HG02884 (cell line): ENCODE data around the gene ATAD3C.
A peak's percentile ranks its signal among the peaks of the same experiment; 100 is the strongest.
"Not testable (repeated sequence)": the region's sequence is repeated elsewhere in the genome, so short reads cannot be mapped to it uniquely, and the experiment has no call there.

ENCODE experiments used
- ATAC-seq: cut with Tn5 transposase; IDR thresholded peaks from one replicate; pipeline ENCODE4 v1.9.1; 2021; ENCODE audit warnings: mild to moderate bottlenecking, moderate library complexity; ENCODE audit not compliant: unreplicated experiment

Gene ATAD3C

DNA sequence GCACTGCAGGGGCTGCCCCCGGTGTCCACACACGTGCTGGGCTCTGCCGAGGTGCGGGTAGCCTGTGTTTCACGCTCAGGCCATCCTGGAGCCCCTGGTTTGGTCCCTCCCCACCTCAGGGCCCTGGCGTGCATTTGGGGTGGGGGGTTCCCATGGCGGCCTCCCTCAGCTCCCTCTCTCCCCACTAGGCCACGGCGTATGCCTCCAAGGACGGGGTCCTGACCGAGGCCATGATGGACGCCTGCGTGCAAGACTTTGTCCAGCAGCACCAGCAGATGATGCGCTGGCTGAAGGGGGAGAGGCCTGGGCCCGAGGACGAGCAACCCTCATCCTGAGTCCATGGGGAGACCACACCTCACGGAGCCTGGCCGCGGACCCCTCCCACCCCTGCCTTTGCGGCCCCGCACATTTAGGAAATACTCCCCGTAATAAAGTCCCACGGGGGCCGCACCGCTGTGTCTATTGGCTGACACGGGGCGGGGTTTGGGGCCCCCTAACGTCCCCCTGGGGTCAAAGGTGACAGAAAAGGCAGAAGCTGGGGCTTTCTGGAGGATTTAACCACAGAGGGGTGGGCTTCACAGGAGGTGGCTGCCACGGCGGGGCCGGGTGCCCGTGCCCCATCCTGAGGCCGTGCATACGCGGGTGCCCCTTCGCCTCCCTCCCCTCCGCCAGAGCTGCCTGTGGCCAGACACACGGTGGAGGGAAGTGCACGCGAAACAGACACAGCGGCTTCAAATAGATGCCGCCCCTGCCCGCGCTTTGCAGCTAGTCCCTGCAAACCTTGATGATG, 18.9 kb downstream of the ATAD3C start:
- not testable (repeated sequence) for ATAC-seq

DNA sequence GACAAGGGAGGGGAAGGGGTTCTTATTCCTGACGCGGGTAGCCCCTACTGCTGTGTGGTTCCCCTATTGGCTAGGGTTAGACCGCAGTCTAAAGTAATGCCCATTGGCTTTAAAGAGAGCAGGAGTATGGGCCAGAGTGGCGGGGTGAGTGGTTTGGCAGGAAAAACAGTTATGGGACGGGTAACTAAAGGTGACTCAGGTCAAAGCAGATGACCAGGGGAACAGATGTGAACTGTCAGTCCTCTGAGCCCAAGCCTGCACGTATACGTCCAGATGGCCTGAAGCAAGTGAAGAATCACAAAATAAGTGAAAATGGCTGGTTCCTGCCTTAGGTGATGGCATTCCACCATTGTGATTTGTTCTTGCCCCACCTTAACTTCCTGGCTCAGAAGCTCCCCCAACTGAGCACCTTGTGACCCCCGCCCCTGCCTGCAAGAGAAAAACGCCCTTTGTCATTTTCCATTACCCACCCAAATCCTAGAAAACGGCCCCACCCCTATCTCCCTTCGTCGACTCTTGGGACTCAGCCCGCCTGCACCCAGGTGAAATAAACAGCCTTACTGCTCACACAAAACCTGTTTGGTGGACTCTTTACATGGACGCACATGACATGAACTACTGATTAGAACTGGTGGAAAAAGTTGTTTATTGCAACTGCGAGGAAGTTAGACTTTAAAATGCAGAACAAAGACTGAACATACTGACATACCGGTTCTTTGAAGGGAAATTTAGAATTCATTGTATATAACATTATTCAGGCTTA, 21.3 kb downstream of the ATAD3C start:
- no peak for ATAC-seq

DNA sequence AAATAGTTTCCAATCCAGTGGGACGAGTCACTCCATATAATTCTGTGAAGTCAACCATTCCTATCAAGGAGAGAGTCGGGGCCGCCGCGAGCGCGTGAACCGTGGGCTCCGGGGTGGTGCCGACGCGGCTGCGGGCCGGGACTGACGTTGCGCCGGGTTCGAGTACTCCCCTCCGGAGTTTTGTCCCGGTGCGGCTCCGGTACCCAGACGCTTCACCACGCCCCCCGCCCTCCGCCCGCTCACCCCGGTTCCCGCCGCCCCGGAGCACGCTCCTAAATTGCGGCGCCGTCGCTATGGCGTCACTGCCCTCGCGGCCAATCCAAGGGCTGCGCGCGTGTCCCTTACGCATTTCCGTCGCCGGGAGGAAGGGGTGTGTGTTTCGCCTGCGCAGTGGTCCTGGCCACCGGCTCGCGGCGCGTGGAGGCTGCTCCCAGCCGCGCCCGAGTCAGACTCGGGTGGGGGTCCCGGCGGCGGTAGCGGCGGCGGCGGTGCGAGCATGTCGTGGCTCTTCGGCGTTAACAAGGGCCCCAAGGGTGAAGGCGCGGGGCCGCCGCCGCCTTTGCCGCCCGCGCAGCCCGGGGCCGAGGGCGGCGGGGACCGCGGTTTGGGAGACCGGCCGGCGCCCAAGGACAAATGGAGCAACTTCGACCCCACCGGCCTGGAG, 22.0 kb downstream of the ATAD3C start, which contains the start of gene ATAD3B:
TSS of gene ATAD3B (plus strand) at position 377 of the 664 bp plus-strand sequence. CDS start at position 497, 120 bp downstream.
- peak; percentile 80 for ATAC-seq

DNA sequence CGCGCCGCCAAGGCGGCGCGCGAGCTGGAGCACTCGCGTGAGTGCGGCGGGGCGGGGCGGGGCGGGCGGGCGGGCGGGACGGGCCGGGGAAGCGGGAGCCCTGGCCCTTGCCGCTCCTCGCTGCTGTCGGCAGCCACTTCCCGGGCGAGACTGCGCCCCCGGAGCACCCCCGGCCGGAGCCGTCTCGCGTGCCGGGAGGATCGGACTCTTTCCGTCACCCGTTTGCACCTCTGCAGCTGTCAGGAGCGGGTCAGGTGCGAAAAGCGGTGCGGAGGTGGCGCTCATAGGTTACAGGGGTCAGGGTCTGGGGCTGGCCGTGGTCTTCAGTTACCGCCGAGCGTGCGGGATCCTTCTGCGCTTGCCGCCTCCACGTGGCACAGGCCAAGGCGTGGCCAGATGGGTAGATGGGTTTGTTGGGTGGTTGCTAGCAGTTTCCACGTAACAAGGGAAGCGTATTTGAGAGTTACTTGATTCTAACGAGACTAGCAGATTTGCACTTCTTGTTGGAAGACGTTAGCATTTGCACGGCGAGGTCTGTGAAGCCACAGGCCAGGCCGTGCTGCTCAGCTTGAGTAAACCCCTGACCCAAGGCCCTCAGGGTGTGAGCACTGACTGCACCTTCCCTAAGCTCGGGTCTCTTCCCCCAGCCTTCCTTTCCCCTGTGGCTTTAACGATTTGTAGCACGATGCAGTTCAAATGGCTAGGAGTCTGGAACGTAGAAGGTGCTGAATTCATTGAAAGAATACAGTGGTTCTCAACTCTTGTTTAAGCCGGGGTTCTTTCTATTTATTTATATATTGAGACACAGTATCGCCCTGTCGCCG, 22.8 kb downstream of the ATAD3C start:
- not testable (repeated sequence) for ATAC-seq

DNA sequence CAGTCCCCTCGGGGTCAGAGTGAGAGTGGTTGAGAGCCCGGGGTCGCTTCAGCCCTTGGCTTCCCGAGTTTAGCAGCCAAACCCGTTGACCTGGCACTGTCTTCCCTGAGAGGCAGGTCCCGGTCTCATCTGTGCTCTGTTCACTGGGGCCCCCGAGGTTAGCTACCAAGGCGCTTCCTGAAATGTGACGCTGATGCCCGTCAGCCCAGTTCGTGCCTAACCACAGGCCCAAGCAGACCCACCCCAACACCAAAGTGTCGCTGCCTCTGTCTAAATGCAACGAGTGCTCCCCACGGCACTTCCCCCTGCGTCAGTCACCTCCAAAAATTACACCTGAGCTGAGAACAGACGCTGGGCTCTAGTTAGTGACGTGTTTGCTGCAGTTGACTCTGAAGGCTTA, 26.5 kb downstream of the ATAD3C start:
- not testable (repeated sequence) for ATAC-seq

DNA sequence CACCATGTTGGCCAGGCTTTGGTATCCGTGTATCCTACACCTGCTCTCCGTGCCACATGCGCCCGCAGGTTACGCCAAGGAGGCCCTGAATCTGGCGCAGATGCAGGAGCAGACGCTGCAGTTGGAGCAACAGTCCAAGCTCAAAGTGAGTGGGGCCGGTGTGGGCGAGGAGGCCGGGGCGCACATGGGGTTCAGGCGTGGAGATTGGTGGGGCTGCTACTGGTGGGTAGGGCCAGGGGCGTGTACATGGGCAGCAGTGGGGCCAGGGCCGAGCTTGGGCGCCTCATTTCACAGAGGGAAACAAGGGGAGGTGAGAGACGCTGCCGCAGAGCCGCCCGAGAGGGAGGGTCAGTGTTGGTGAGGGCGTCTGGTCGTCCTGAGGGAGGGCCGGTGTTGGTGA, 27.7 kb downstream of the ATAD3C start:
- ATAC-seq = no peak

DNA sequence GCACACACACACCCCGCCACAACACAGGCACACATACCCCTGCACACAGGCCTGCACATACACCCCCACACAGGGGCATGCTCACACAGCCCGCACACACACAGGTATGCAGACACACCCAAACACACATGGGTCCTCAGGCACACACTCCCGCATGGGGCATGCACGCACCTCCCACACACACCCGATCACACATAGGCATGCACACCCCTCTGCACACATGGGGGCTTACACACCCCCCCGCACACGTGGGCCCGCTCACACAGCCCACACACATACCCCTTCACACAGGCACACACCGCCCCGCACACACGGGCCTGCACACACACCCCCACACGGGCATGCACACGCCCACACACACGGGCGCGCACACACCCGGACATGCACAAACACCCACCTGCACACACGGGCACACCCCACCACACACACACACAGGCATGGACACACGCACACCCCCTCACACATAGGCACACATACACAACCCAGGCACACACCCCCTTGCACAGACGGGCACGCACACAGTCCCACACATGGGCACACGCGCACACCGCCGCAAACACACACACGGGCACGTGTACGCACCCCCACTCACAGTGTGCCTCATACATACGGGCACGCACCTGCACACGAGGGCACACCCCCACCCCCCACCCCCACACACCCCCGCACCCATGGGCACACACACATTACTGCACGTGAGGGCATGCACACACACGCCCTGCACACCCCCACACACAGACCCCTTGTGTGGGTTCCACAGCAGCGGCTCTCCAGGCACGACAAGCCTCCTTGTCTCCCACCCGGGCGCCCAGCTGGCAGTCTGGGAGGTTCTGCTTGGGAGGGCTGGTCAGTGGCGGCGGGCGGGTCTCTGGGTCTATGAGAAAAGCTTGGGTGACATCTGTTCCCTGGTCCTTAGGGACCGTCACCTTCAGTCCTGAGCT, 30.3 kb downstream of the ATAD3C start:
- no peak for ATAC-seq

DNA sequence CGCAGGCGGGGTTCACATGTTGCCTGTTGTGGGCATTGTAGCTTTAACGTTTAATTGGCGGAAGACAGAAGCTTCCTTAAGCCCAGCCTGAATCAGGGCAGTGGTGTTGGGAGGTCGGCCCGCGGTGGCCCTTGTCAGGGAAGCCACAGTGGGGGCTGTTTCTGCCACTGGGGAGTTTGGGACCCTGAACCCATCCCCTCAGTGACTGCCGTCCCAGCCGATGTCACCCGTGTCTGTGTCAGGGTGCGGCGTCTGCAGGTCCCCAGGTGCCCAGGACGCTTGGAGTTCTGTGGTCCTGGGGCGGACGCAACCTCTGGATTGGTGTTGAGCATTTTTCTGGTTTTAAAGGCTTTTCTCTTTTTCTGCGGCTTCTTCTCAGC, 31.0 kb downstream of the ATAD3C start:
- ATAC-seq = not testable (repeated sequence)

DNA sequence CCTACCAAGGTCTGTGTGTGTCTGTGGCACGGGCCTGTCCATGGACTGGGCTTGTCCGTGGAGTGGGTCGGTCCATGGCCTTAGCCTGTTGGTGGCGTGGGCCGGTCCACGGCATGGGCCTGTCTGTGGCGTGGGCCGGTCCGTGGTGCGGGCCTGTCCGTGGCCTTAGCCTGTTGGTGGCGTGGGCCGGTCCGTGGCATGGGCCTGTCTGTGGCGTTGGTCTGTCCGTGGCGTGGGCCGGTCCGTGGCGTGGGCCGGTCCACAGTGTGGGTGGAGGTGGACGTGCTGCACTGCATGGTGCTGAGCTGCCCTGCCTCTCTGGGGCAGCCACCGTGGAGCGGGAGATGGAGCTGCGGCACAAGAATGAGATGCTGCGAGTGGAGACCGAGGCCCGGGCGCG, 32.3 kb downstream of the ATAD3C start:
- not testable (repeated sequence) for ATAC-seq

DNA sequence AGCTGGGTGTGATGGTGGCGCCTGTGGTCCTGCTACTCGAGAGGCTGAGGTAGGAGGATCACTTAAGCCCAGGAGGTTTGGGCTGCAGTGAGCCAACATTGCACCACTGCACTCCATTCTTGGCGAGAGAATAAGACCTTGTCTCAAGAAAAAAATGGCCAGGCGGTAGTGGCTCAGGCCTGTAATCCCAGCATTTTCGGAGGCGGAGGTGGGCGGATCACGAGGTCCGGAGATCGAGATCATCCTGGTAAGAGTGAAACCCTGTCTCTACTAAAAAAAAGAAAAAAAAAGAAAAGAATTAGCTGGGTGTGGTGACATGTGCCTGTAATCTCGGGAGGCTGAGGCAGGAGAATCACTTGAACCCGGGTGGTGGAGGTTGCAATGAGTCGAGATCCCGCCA, 33.4 kb downstream of the ATAD3C start:
- ATAC-seq = no peak

DNA sequence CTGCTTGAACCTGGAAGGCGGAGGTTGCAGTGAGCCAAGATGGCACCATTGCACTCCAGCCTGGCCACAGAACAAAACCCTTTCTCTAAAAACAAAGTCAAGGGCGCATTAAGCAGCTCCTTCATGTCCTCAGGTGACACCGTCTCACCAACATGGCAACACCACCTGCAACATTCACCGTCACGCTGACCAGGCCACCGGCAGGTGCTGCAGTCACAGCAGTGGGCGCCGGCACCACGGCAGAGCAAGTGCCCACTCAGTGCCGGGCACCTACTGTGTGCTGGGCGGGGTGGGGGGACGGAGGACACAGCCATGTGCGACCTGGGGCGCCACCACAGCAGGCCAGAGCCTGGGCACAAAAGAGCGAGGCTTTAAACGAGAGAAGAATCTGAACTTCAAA, 34.2 kb downstream of the ATAD3C start:
- no peak for ATAC-seq

DNA sequence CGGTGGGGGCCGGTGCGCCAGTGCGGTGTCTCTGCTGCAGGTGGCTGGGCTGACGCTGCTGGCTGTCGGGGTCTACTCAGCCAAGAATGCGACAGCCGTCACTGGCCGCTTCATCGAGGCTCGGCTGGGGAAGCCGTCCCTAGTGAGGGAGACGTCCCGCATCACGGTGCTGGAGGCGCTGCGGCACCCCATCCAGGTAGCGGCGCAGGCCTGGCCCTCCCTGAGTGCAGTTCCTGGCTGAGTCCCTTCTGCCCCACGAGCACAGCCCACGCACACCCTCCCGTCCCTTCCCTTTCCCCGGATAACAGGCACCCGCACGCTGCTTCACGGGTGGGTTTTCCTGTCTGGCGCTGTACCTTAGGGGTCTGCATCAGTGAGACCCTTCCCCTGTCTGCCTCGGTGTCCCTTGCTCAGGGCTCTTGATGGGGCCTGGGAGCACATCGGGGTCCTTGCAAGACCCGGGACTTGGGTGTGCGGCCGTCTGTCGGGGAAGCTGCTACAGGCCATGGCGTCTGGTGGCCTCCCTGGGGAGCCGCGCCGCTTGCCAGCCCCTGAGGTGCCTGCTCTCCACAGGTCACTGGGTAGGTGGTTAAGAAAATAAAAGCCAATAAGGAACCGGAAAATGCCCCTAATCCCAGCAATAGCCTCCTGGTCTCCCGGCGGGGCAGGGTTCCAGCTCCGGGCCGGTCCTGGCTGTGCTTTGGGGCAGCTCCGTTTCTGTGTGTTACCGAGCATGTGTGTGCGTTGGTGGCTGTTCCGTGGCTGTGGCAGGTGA, 35.7 kb downstream of the ATAD3C start:
- not testable (repeated sequence) for ATAC-seq

DNA sequence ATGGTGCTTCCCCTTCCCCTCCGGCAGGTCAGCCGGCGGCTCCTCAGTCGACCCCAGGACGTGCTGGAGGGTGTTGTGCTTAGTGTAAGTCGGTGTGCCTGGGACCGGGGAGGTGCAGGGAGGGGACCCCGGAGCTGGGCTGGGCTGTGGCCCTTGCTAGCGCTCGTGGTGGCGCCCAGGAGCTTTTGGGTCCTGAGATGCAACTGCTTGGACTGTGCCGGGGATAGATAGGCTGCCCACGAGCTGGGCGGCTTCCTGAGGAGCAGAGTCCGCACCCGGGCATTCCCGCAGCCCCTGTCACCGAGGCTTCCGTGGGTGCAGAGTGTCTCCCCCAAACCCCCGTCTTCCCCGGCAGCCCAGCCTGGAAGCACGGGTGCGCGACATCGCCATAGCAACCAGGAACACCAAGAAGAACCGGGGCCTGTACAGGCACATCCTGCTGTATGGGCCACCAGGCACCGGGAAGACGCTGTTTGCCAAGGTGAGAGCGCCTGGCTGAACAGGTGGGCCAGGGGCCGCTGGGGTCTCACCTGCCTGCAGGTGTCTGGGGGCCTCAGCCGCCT, 36.3 kb downstream of the ATAD3C start:
- ATAC-seq = not testable (repeated sequence)

DNA sequence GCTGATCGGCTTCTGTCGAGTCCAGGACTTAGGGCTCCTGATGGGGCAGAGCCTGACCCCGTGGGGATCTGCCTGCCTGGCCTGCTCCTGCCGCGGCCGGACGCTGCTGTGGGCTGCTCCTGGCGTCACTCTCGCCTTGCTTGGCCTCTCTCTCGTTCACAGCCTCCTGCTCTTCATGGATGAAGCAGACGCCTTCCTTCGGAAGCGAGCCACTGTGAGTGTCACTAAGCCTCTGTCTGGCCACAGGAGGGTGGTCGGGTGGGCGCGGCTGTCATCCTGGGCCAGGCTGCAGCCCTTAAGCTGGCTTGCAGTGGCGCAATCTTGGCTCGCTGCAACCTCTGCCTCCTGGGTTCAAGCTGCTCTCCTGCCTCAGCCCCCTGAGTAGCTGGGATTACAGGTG, 38.2 kb downstream of the ATAD3C start:
- no peak for ATAC-seq

DNA sequence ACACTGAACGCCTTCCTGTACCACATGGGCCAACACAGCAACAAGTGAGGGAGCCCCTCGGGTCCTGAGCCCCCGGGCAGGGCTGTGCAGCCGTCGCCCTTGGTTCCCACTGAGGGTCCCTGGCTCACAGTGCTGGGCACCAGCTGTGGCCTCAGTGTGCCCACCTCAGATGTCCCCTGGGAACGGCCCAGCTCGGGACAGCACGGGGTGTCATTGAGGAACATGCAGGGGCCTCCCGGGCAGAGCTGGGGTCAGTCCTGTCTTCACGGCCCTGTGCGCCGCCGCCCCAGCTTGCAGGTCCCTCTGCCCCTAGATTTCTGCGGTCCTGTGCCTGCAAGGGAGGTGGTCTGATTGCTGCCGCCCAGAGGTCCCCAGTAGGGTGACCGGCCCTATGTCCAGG, 39.7 kb downstream of the ATAD3C start:
- ATAC-seq = no peak

DNA sequence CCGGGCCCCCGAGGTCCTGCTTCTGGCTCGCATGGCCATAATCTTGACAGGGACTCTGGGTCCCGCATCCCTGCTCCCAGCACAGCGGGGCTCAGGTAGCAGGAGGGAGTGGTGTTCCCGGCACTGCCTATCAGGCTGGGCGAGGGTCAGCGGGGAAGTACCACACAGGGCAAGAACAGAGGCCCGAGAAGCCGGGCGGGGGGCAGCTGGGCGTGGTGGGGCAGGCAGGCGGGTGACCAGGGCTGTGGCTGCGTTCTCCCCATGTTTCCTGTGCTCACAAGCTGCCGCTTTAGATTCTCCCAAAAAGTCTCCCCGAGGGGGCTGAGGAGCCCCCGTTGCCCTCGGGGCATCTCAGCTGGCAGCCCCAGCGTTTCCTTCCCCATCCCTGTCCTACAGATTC, 40.4 kb downstream of the ATAD3C start:
- no peak for ATAC-seq

DNA sequence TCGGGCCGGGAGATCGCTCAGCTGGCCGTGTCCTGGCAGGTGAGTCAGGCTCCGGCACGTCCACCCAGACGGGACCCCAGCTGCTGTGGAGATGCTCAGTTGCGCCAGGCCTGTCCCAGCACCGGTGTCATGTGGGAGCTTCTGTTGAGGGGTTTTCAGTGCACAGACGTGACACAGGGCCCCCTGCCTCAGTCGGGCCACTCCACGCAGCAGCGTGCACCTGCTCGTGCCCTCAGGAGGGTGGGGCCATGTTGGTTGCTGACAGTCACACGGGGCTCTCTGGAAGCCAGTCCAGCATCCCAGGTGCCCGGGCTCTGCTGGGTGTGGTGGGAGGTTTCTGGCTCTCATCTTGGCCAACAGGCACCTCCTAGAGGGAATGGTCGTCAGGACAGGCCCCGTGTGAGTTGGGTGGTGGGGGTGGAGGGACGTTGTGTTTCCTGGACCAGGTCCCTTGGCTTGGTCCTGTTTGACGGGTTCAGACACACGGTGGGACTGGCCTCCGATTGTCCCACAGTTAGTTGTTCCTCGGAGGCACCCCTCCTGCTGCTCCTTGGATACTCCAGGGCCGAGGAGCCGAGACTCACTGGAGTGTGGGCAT, 41.2 kb downstream of the ATAD3C start:
- ATAC-seq = no peak

DNA sequence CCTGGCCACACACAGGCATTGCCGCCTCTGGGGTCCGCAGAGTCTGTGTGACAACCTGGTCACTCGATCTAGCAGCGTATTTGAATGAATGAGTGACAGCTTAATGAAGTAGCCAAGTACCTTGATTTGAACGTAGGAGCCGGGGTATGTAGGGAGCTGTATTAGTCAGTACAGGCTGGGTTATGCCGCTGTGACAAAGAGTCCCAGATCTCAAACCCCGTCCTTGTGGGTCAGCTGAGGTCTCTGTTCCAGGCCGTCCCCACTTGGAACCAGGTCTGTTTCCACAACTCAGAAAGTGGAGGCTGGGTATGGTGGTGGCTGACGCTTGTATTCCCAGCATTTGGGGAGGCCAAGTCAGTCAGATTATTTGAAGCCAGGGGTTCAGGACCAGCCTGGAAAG, 42.1 kb downstream of the ATAD3C start:
- ATAC-seq = no peak
